OCI-LY1 (cell line): ENCODE data around the gene S1PR1.

ENCODE experiments used
- H2AFZ ChIP-seq: fragments of 200-600 bp; sonication (generic), shearing (Covaris generic); 2 replicates; pipeline ENCODE4 v1.6.0; 2014; ENCODE audit warnings: antibody characterized with exemption, mild to moderate bottlenecking, low read length
- H3F3A ChIP-seq: fragments of 200-600 bp; sonication (generic), shearing (Covaris generic); 2 replicates; pipeline ENCODE4 v1.6.0; 2014; ENCODE audit warnings: mild to moderate bottlenecking, antibody characterized with exemption, low read length, moderate library complexity; ENCODE audit not compliant: insufficient read depth
- H3K27ac ChIP-seq: fragments of 200-600 bp; sonication (generic); 2 replicates; pipeline ENCODE4 v1.5.1; 2014; ENCODE audit warnings: low read length, mixed run types, mild to moderate bottlenecking, low read depth; ENCODE audit not compliant: poor library complexity, severe bottlenecking
- H3K27me3 ChIP-seq: fragments of 200-600 bp; sonication (generic); 2 replicates; pipeline ENCODE4 v1.6.0; 2014; ENCODE audit warnings: antibody characterized with exemption, mild to moderate bottlenecking, low read length, moderate library complexity; ENCODE audit not compliant: insufficient read depth
- H3K36me3 ChIP-seq: fragments of 200-600 bp; sonication (generic); 2 replicates; pipeline ENCODE4 v1.6.1; 2014; ENCODE audit warnings: mild to moderate bottlenecking, antibody characterized with exemption, low read length, moderate library complexity, mixed read lengths; ENCODE audit not compliant: insufficient read depth
- H3K4me1 ChIP-seq: fragments of 200-600 bp; sonication (generic); 2 replicates; pipeline ENCODE4 v1.5.1; 2014; ENCODE audit warnings: mild to moderate bottlenecking, low read length, moderate library complexity; ENCODE audit not compliant: insufficient read depth, severe bottlenecking
- H3K4me2 ChIP-seq: fragments of 200-600 bp; sonication (generic), shearing (Covaris generic); 2 replicates; pipeline ENCODE4 v1.6.1; 2014; ENCODE audit warnings: low read length
- H3K4me3 ChIP-seq: fragments of 200-600 bp; sonication (generic); 2 replicates; pipeline ENCODE4 v1.5.1; 2014; ENCODE audit warnings: low read length, low read depth, mild to moderate bottlenecking, mixed read lengths; ENCODE audit not compliant: poor library complexity, severe bottlenecking
- H3K79me2 ChIP-seq: fragments of 200-600 bp; shearing (Covaris generic); 2 replicates; pipeline ENCODE4 v1.6.1; 2016; ENCODE audit warnings: mixed run types, low read length, mixed read lengths; ENCODE audit not compliant: insufficient read depth
- H3K9ac ChIP-seq: fragments of 200-600 bp; sonication (generic), shearing (Covaris generic); 2 replicates; pipeline ENCODE4 v1.6.1; 2014; ENCODE audit warnings: mild to moderate bottlenecking, low read length, mixed read lengths
- H3K9me2 ChIP-seq: fragments of 200-600 bp; sonication (generic), shearing (Covaris generic); 2 replicates; pipeline ENCODE4 v1.6.1; 2014; ENCODE audit warnings: low read depth, mild to moderate bottlenecking, low read length, mixed read lengths
- H3K9me3 ChIP-seq: fragments of 200-600 bp; shearing (Covaris generic); 2 replicates; pipeline ENCODE4 v1.6.1; 2014; ENCODE audit warnings: low read length, mixed read lengths
- H4K20me1 ChIP-seq: fragments of 200-600 bp; sonication (generic), shearing (Covaris generic); 2 replicates; pipeline ENCODE4 v1.6.0; 2016; ENCODE audit warnings: mild to moderate bottlenecking, low read length; ENCODE audit not compliant: insufficient read depth
- CTCF ChIP-seq: fragments of 200-600 bp; sonication (generic), shearing (Covaris generic); IDR thresholded peaks from 2 replicates; pipeline ENCODE4 v1.5.1; 2017; ENCODE audit warnings: mild to moderate bottlenecking, antibody characterized with exemption, low read length, moderate library complexity, mixed read lengths
- EZH2 ChIP-seq: fragments of 200-600 bp; sonication (generic), shearing (Covaris generic); IDR thresholded peaks from 2 replicates; pipeline ENCODE4 v1.8.0; 2017; ENCODE audit warnings: borderline replicate concordance, mixed run types, mild to moderate bottlenecking, antibody characterized with exemption, low read length, moderate library complexity, mixed read lengths

S1PR1 gene

GRCh38 chr1:101262060-101262459 lies 25.2 kb downstream of the S1PR1 start:
- Histone ChIP-seq H3K27ac (no peak overlapping the region), H3F3A (no peaks in the 10 kb centered on the region), H4K20me1 (no peaks in the 10 kb centered on the region), H3K79me2 (no peaks in the 10 kb centered on the region), H2AFZ (no peak overlapping the region), H3K36me3 (no peaks in the 10 kb centered on the region), H3K9me2 (no peaks in the 10 kb centered on the region), H3K4me2 (no peak overlapping the region), H3K9me3 (no peaks in the 10 kb centered on the region), H3K9ac (no peak overlapping the region), H3K4me3 (no peak overlapping the region), H3K27me3 (no peaks in the 10 kb centered on the region), H3K4me1 (no peaks in the 10 kb centered on the region)
- TF ChIP-seq EZH2 (no peak), CTCF (no peak)

GRCh38 chr1:101262630-101263348 lies 26.0 kb downstream of the S1PR1 start:
- no peak overlapping the region for H2AFZ ChIP-seq
- no peak overlapping the region for H3K4me2 ChIP-seq

GRCh38 chr1:101264697-101265096 lies 27.9 kb downstream of the S1PR1 start:
- Histone ChIP-seq H4K20me1 (no peaks in the 10 kb centered on the region), H3K27ac (no peak overlapping the region), H3K9ac (no peak overlapping the region), H3K4me3 (no peak overlapping the region), H3F3A (no peaks in the 10 kb centered on the region), H3K27me3 (no peaks in the 10 kb centered on the region), H3K36me3 (no peaks in the 10 kb centered on the region), H3K4me2 (no peak overlapping the region), H3K79me2 (no peaks in the 10 kb centered on the region), H2AFZ (no peak overlapping the region), H3K9me3 (no peaks in the 10 kb centered on the region), H3K4me1 (no peaks in the 10 kb centered on the region), H3K9me2 (no peaks in the 10 kb centered on the region)
- TF ChIP-seq CTCF (no peak), EZH2 (no peak)

More at GRCh38 chr1:101262630-101263348, 26.0 kb downstream of the S1PR1 start:
- Histone ChIP-seq H3K4me3 (no peak overlapping the region), H3K27ac (no peak overlapping the region), H3K9me3 (no peaks in the 10 kb centered on the region), H4K20me1 (no peaks in the 10 kb centered on the region), H3K4me1 (no peaks in the 10 kb centered on the region), H3F3A (no peaks in the 10 kb centered on the region), H3K9ac (no peak overlapping the region), H3K9me2 (no peaks in the 10 kb centered on the region), H3K27me3 (no peaks in the 10 kb centered on the region), H3K79me2 (no peaks in the 10 kb centered on the region), H3K36me3 (no peaks in the 10 kb centered on the region)
- no peak for TF ChIP-seq CTCF
- no peak for TF ChIP-seq EZH2
